HG02870 (cell line): ENCODE data around the gene MICALL2.

Source experiments
- ATAC-seq: cut with Tn5 transposase; IDR thresholded peaks from one replicate; pipeline ENCODE4 v1.9.1; 2021; ENCODE audit warnings: mild to moderate bottlenecking, moderate library complexity; ENCODE audit not compliant: unreplicated experiment

The MICALL2 gene

DNA sequence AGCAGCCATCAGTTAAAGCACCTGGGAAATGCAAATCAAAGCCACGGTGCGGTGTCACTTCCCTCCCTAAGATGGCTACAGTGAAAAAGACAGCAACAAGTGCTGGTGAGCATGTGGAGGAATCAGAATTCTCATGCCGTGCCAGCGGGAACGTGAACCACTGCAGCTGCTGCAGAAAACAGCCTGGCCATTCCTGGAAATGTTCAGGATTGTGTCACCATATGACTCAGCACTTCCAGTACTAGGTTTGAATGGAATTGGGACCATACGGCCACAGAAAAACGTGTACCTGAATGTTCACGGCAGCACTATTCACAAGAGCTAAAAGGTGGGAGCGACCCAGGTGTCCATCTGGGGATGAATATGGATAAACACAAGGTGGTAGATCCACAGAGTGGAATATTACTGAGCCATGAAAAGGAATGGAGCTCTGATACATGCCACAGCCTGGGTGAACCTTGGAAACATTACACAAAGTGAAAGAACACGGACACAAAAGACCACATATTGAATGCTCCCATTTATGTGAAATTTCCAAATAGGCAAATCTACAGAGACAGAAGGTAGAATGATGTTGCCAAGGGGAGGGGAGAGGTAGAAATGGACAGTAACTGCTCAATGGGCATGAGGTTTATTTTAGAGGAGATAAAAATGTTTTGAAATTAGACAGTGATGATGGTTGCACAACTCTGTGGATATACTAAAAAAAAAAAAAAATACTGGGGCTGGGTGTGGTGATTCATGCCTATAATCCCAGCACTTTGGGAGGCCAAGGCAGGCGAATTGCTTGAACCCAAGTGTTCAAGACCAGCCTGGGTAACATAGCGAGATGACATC, 61.6 kb downstream of the MICALL2 start:
- ATAC-seq = no peak

DNA sequence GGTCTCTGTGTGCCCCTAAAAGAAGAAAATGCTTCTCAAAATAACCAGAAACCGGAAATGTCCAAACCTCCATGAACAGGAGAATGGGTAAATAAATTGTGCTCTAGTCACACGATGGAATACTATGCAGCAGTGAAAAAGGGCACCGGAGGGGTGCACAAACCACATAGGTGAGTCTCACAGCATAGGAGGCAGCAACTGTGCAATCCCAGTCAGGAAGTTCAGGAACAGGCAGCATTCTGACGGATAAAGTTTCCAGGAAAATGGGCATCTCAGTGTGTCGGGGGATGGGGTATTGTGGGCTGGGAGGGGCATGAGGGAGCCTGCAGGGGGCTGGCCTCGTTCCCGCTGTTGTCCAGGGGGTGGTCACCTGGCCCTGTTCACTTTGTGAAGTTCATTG, 63.1 kb downstream of the MICALL2 start:
- no peak for ATAC-seq

DNA sequence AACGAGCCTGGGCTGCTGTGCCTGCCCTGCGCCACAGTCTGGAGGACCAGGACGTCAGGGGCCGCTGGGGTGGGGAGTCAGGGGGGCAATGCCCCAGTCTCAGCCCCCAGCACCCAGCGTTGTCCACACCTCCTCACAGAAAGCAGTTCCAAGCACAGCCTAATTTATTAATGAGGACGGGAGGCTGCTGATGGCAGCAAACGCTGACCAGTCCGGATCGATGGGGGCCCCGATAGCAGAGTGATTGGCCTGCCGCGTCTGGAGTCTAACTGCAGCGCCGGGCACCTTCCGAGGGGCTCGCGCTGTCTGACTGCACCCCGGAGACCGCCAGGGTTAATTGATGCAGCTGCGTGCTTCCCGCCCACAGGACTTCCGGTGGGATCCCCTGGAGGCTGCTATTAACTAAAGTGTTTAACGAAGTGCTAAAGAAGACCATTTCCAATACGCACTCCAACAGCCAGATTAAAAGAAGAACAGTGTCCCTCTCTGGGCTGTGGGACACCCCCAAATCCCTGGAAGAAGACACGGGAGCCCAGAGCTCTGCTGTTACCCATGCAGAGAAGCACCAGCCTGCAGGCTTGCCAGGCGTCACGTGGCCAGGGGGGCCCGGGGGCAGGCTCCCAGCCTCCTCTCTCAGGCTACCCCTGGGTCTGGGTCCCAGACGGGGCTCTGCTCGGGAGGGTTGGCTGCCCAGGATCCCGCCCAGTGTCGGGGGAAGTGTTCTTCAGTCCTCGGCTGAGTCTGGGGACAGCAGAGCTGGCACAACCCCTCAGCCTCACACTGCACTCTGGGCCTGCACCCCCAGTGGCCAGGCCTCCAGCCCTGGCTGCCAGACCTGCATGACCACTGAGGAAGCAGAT, 63.8 kb downstream of the MICALL2 start:
- no peak for ATAC-seq

- ATAC-seq = no peak
Observed at GRCh38 chr7:1394371-1394770, 64.9 kb downstream of the MICALL2 start.

GRCh38 chr7:1393421-1393820, 65.8 kb downstream of the MICALL2 start:
- ATAC-seq = no peak

DNA sequence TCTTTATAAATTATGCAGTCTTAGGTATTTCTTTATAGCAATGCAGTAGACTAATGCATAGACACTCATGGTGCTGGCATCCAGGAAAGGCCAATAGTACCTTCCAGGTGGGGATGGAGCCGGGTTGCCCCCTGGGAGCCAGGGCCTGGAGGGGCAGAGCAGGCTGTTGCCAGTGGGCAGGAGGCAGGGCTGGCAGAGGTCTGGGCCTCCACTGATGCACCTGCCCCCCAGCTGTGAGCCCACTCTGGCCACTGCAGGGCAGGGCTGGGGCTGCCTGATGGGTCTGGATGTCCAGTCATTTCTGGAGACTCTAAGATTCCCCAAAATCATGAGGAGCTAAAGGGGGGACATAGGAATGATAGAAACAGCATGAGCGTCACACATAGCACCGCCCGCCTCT, 66.7 kb downstream of the MICALL2 start:
- ATAC-seq = no peak

- ATAC-seq = no peak
Observed at GRCh38 chr7:1391449-1391848, 67.8 kb downstream of the MICALL2 start.

DNA sequence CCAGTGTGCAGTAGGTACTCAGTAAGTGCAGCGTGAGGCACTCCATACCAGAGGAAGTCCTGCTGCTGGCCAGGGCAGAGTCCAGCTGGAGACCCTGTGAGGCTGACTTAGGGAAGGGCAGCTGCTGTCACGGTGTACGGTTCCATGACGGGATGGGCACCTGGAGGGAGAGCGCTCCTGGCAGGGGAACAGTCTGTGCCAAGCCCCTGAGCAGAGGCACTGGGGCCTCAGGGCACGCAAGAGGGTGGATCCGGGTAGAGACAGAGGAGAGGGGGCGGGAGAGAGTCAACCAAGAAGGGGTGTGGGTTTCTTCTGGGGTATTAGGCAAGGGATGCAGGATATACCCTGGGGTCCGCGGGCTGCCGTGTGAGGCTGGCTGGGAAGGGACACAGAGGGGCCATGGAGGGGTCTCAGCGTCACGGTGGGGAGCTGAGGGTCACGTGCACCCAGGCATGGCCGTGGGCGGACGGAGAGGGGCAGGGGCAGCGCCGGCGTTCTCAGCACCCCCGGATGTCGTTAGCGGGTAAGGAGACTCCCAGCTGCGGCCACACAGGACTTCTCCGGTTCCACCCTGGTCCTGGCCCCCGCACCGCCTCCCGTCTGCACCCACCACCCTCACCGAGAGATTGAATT, 70.5 kb downstream of the MICALL2 start:
- no peak for ATAC-seq

DNA sequence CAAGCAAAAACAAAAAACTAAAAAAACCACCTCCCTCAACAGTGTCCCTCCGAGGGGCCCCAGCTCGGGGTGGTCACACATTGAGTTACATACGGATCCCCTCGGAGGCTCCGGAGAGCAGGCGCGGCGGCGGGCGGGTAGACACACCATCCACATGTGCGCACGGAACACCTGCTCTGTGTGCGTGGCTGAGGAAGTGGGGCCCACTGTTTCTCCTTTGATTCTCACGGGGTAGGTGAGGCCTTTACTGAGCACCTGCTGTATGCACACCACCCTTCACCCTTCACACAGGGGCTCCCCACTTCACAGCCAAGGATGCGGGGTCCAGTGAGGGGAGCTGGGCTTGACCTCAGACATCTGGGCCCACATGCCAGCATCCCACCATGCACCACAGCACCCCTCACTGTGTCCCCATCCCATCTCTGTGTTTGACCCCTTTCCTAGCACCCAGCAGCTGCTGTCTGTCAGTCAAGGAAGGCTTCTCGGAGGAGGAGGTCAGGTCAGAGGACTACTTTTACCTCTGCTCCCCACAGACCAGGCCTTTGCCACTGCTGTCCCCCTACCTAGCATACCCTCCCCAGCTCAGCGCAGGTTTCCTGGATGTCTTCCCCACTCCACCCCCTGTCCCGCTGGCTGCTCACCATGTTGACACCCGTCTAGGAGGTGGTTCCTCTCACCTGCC, 71.1 kb downstream of the MICALL2 start:
- no peak for ATAC-seq

GRCh38 chr7:1387261-1387660, 72.0 kb downstream of the MICALL2 start:
- no peak for ATAC-seq

DNA sequence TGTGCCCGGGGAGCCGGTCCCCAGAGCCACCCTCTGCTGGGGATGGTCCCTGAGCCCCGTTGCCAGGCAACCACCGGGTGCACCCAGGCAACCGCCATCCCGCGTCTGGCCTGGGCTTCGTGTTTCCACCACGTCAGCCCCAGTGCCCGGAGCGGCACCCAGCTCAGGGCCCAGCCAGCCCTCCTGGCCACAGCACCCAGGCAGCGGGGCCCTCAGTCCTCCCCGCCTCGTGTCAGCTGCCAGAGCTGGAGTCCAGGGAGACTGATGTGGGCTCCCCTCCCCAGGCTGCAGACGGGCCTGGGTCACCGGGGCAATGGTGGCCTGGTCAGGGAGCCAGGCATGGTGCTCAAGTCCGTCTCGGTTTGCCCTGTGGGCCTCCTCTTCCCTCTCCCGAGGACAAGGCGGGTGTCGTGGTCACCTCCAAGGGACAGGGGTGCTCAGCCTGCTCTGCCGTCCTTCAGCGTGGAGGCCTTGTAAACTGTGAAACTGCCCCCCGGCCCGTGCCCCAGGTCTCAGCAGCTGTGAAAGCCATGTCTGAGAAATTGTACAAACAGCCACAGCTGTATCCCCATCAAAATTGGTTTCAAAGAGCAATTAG, 72.5 kb downstream of the MICALL2 start:
- ATAC-seq = no peak

DNA sequence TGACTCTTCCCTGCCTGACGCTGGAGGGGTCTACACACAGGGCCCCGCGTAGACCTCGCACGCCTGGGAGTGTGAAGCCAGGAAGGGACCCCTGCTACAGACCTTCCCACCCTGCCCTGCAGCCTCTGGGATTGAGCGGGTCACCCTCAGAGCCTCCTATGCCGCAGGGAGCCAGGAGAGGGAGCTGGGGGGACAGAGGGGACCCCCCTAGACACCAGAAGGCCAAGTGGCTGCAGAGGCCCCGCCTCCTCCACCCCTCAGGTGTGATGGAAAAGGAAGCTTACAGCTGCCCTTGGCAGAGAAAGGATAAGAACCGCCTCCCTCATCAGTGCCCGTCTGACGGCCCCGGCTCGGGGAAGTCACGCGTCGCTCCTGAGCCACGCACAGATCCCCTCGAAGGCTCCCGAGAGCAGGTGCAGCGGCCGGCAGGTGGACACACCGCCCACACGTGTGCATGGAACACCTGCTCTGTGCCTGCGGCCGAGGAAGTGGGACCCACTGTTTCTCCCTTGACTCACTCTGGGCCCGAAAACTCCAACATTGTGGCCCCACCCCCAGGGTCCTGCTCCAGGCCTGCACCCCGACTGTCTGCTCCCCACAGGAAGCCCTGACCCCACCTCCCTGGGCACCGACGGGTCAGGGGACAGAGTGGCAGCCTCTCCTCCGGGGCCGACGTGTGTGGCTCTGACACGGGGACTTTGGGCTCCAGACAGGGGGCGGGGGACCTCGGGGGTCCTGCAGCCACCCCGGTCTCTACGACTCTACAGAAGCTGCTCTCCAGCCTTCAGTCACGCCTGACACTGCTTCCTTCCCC, 73.3 kb downstream of the MICALL2 start:
- ATAC-seq = no peak

- ATAC-seq = no peak
Observed at GRCh38 chr7:1385086-1385808, 74.0 kb downstream of the MICALL2 start.
